Adipose tissue (tissue), 3 donors: ENCODE measurements around the gene MIDN. TPM values are rescaled to one million over a fixed set of nuclear protein-coding genes. Genes with fewer than 3 reads are reported as not detected.

Experiments
- H3K27ac ChIP-seq: one replicate; pipeline ENCODE4 v1.5.1; 2013; ENCODE audit warnings: low read depth, low read length
- WGBS, 3 donors: extraction: QIAGEN DNeasy Blood & Tissue Kit; methylation state at CpG; one replicate each; pipeline ENCODE4 v1.1.7; 2013; 5-methylcytosine and 5-hydroxymethylcytosine counted together
- polyA plus RNA-seq, 3 donors: library from polyadenylated mRNA; stranded (reverse); fragments of 200-250 nt; gene quantifications; one replicate each; pipeline ENCODE4 v1.2.3, GENCODE V29; 2013
- donor health status: healthy with polysubstance abuse.
- donor health status: Bipolar disorder and iron deficiency.
- donor health status: healthy.

Gene MIDN
- polyA plus RNA-seq, 3 donors: 22.8 to 95.5 (median 75.0) TPM

- peak overlapping the region; percentile 99 for H3K27ac ChIP-seq
- WGBS, 3 donors: 0 to 2% (median 0%) methylated on average over 27 to 30 of the region's 30 CpGs
These were observed 3.9 kb downstream of the MIDN start for GRCh38 chr19:1252221-1252820.

DNA sequence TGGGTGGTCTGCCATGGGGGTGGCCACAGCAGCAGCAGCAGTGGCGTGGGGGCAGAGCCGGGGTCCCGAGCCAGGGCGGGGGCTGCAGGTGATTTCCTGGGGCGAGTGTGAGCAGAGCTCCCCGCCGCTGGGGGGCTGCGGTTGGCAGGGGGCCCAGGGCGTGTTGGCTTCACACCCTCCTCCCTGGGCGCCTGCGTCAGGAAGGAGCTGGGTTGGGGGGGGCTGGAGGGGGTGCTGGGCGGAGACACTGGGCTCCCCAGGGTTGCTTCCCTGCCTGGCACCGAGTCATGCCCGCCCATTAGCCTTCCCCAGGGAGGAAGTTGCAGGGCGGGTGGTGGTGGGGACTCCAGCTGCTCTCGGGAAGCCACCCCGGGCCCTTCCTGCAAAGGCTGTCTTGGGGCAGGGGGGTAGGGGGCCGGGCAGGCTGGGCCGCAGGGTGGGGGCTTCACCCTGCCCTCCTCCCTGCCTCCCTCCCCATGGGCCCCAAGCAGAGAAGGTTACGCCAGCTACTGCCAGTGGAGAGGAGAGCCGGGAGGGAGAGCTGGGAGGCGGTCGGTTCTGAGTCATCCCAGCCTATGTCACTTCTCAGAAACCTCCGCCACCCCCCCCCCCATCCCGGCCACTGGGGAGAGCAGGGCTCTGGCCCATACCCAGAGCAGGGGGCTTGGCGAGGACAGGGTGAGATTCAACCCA lies 4.6 kb downstream of the MIDN start:
- peak overlapping the region; percentile 99 for H3K27ac ChIP-seq
- 0 to 2% (median 1%) methylated on average over 15 to 26 of the region's 26 CpGs for WGBS, 3 donors

DNA sequence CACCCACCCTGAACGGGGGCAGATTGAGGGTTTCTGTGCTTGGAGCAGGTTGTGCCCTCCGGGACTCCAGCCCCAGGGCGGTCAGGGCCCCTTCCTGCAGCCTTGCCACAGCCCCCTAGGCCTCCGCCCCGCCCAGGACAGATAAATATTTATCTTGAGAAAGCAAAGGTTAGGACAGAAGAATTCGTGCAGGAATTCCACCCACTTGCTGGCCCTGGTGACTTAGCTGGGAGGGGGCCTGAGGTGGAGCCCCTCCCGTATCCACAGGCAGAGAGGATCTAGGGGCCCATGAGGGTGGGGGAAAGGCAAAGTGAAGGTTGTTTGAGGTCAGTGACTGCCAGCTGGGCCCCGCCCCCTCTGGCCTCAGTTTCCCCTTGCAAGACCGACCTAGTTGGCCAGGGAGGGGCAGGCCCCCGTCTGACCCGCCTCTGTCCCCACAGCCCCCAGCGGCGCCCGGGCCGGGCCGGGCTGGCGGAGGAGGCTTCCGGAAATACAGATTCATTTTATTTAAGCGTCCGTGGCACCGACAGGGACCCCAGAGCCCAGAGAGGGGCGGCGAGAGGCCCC lies 5.2 kb downstream of the MIDN start:
- H3K27ac ChIP-seq: peak overlapping the region; percentile 97
- 19 to 41% (median 21%) methylated on average over 16 to 23 of the region's 23 CpGs for WGBS, 3 donors

- H3K27ac ChIP-seq: peak overlapping the region; percentile 97
- WGBS, 3 donors: 64 to 82% (median 72%) methylated on average over 36 to 37 of the region's 37 CpGs
These were observed 5.7 kb downstream of the MIDN start for GRCh38 chr19:1254081-1254527.

GRCh38 chr19:1254530-1255185 lies 6.3 kb downstream of the MIDN start:
- WGBS, 3 donors: 85 to 90% (median 87%) methylated on average over 19 to 20 of the region's 20 CpGs
- H3K27ac ChIP-seq: peak overlapping the region; percentile 57

DNA sequence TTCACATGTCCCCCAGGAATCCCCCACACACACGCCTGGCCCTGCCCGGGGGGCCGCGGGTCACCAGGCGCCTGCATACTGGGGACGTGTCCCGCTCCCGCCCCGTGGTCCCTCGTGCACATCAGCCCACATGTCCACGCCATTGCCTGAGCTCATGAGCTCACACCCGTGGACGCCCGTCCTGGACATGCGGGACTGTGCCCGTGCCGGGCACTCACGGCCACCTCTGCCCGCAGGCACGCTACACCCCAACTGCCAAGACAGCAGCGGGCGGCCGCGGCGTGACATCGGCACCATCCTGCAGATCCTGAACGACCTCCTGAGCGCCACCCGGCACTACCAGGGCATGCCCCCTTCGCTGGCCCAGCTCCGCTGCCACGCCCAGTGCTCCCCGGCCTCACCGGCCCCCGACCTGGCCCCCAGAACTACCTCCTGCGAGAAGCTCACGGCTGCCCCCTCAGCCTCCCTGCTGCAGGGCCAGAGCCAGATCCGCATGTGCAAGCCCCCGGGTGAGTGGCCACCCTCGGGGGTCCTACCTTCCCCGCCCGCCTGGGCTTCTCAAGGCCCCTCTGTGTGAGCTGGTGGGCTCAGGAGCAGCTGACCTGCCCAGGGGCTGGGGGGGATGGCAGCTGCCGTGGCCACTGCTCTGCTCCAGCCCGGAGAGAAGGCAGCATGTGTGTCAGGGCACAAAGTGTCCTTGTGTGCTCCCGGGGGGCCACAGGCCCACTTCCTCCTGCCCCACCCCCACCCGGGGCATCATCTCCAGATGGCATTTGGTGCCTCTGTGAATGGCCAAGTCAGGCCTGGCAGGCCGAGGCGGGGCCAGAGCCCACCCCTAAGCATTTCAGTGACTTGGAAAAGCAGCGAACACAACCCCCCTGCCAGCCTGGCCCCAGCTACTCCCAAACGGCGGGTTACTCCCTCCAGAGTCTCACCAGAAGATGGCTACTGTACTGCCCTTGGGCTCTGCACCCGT lies 7.1 kb downstream of the MIDN start:
- WGBS, 3 donors: 79 to 89% (median 88%) methylated on average over 49 to 52 of the region's 52 CpGs
- H3K27ac ChIP-seq: peak overlapping the region; percentile 19

DNA sequence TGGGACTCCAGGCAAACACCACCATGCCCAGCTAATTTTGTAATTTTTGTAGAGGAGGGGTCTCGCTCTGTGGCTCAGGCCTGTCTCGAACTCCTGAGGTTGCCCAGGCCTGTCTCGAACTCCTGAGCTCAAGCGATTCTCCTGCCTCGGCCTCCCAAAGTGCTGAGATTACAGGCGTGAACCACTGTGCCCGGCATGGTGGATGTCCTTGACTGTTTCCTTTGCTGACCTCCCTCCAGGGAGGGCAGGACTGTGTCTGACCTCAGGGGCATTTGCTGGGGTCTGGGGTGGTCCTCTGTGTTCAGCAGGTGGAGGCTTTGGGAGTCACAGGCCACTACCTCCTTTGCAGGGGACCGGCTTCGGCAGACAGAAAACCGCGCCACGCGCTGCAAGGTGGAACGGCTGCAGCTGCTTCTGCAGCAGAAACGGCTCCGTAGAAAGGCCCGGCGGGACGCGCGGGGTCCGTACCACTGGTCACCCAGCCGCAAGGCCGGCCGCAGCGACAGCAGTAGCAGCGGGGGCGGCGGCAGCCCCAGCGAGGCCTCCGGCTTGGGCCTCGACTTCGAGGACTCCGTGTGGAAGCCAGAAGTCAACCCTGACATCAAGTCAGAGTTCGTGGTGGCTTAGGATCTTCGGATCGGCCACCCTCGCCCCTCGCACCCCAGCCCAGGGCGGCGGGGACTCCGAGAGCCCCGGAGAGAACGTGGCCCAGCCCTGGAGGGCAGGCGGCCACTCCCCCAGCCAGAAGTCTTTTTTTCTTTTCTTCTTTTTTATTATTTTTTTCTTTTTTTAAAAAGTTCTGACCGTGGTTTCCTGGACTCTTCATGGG lies 8.5 kb downstream of the MIDN start:
- WGBS, 3 donors: 78 to 88% (median 84%) methylated on average over 46 of the region's 46 CpGs
- no peak overlapping the region for H3K27ac ChIP-seq

DNA sequence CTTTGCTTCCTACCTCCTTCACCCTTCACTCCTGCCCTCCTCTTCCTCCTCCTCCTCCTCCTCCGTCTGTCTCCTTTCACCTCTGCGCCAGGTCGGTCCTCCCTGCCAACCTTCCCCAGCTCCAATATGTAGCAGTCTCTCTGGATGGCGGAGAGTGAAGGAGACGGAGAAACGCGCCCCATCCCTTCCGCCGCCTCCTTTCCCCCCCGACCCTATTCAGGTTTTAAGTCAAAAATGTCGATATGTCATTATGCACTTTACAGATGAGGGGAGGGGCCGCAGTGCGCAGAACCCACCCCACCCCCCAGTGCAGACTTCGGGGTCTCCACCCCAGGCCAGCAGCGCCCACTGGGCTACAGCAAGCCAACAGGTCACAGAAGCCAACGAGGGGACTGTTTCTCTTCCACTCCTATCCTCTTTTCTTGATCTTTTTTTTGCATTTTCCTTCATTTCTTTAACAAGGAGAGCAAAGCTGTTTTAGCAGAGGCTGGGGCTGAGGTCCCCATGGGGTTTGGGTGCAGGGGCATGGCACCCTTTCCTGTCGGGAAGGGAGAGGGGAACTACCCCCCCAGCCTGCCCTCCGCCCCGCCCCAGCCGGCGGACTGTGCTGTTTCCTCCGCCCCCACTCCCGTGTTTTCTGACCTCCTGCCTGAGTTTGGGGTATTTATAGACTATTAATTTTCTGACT lies 9.2 kb downstream of the MIDN start:
- peak overlapping the region; percentile 22 for H3K27ac ChIP-seq
- 57 to 67% (median 61%) methylated on average over 23 of the region's 23 CpGs for WGBS, 3 donors

- 68 to 77% (median 77%) methylated on average over 8 of the region's 8 CpGs for WGBS, 3 donors
- peak overlapping the region; percentile 35 for H3K27ac ChIP-seq
These were observed 9.7 kb downstream of the MIDN start for GRCh38 chr19:1258163-1258492.

GRCh38 chr19:1258707-1259205 lies 10.4 kb downstream of the MIDN start:
- WGBS, 3 donors: 11 to 37% (median 13%) methylated on average over 15 of the region's 15 CpGs
- peak overlapping the region; percentile 91 for H3K27ac ChIP-seq

- WGBS, 3 donors: 9 to 13% (median 10%) methylated on average over 14 to 17 of the region's 17 CpGs
- H3K27ac ChIP-seq: peak overlapping the region; percentile 91
These were observed 11.0 kb downstream of the MIDN start for GRCh38 chr19:1259206-1259875.

DNA sequence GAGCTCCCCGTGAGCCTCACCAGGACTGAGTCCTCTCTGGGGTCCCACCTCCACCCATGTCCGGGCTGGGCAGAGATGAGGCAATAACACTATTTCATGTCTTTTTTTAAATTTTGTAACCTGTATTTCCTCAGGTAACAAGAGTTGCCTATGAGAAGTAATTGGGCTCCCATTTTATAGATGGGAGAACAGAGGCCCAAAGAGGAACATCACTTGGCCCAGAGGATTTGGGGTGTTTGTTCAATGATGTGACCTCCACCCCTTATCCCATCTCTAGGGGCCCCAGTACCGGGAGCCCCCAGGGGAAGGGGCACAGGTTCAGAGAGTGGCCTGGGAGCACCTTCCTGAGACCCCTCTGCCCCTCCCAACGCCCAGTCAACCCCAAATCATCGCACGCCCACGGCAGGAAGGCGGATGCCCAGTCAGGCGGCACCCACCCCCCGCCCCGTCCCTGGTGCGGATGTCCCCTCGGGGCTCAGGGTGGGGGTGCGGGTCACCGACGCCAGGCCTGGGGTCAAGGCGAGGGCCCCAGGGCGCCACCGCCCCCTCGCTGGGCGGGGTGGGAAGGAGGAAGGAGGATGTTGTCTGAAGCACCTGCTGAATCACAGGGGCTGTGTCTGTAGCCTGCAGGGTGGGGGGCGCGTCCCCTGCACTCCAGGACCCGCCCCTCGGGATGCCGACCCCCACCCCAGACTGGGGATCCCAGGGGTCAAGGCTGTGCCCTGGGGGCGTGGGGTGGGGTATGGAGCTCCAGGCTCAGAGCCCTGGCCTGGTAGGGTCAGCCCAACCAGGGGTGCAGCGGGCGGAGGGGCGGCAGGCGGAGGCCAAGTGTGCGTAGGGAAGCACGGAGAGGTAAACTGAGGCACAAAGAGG lies 11.7 kb downstream of the MIDN start:
- H3K27ac ChIP-seq: peak overlapping the region; percentile 91
- WGBS, 3 donors: 9 to 26% (median 13%) methylated on average over 31 to 33 of the region's 33 CpGs

GRCh38 chr19:1260749-1261537 lies 12.6 kb downstream of the MIDN start:
- 1% methylated on average over 63 to 83 of the region's 83 CpGs for WGBS, 3 donors
- peak overlapping the region; percentile 91 for H3K27ac ChIP-seq

GRCh38 chr19:1261538-1261797 lies 13.1 kb downstream of the MIDN start:
- 7 to 11% (median 10%) methylated on average over 13 to 14 of the region's 14 CpGs for WGBS, 3 donors
- peak overlapping the region; percentile 86 for H3K27ac ChIP-seq
